Ishikawa (cell line): ENCODE measurements around the gene PSORS1C1.

ENCODE experiments used
- CEBPB ChIP-seq: IDR thresholded peaks from 2 replicates; pipeline ENCODE4 v1.6.1; 2012
- CREB1 ChIP-seq: IDR thresholded peaks from 2 replicates; pipeline ENCODE4 v1.6.1; 2012; ENCODE audit warnings: low read depth
- EGR1 ChIP-seq: IDR thresholded peaks from 2 replicates; pipeline ENCODE4 v1.6.1; 2012
- EP300 ChIP-seq: IDR thresholded peaks from 2 replicates; pipeline ENCODE4 v1.6.1; 2012; ENCODE audit warnings: borderline replicate concordance
- FOXM1 ChIP-seq: IDR thresholded peaks from 2 replicates; pipeline ENCODE4 v1.6.1; 2012; ENCODE audit warnings: low read depth, borderline replicate concordance
- NFIC ChIP-seq: IDR thresholded peaks from 2 replicates; pipeline ENCODE4 v1.6.1; 2012
- RAD21 ChIP-seq: IDR thresholded peaks from 2 replicates; pipeline ENCODE4 v1.6.1; 2012; ENCODE audit warnings: low read depth
- TAF1 ChIP-seq: IDR thresholded peaks from 2 replicates; pipeline ENCODE4 v1.6.1; 2012; ENCODE audit warnings: low read depth, mild to moderate bottlenecking
- TCF12 ChIP-seq: IDR thresholded peaks from 2 replicates; pipeline ENCODE4 v1.6.1; 2012; ENCODE audit warnings: low read depth
- TEAD4 ChIP-seq: IDR thresholded peaks from 2 replicates; pipeline ENCODE4 v1.6.1; 2012
- YY1 ChIP-seq: IDR thresholded peaks from 2 replicates; pipeline ENCODE4 v1.6.1; 2012; ENCODE audit warnings: low read depth
- ZBTB7A ChIP-seq: IDR thresholded peaks from 2 replicates; pipeline ENCODE4 v1.6.1; 2012; ENCODE audit warnings: low read depth
- TF ChIP-seq, protein P1 (sequence below): IDR thresholded peaks from 2 replicates; pipeline ENCODE4 v1.6.1; 2012
- TF ChIP-seq, protein P2 (sequence below): IDR thresholded peaks from 2 replicates; pipeline ENCODE4 v1.6.1; 2012; ENCODE audit warnings: low read depth, mild to moderate bottlenecking
- TF ChIP-seq, protein P3 (sequence below): IDR thresholded peaks from 2 replicates; pipeline ENCODE4 v1.6.1; 2012

Gene PSORS1C1

DNA sequence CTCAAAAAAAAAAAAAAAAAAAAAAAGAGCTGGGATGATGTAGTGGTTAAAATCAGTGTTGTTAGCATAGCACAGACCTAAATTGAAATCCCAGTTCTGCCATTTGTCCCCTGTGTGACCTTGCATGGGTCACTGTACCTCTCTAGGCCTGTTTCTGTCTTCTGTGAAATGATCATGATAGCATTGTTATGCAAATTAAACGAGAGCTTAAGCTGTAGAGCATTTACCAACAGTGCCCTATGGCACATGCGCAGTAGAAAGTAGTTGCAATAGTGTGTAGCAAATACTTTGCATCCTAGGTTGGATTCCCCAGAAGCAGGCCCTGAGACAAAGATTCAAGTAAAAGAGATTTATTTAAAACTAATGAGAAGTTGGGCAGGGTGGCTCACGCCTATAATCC is 17.0 kb downstream of the PSORS1C1 start:
- TF ChIP-seq CREB1 = no peak
- TF ChIP-seq TCF12 = no peak
- TF ChIP-seq FOXM1 = no peak
- TF ChIP-seq, protein P1, sequence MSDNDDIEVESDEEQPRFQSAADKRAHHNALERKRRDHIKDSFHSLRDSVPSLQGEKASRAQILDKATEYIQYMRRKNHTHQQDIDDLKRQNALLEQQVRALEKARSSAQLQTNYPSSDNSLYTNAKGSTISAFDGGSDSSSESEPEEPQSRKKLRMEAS = no peak
- TF ChIP-seq TEAD4 = no peak
- no peak for TF ChIP-seq TAF1
- no peak for TF ChIP-seq EGR1
- TF ChIP-seq NFIC = no peak
- TF ChIP-seq, protein P2, sequence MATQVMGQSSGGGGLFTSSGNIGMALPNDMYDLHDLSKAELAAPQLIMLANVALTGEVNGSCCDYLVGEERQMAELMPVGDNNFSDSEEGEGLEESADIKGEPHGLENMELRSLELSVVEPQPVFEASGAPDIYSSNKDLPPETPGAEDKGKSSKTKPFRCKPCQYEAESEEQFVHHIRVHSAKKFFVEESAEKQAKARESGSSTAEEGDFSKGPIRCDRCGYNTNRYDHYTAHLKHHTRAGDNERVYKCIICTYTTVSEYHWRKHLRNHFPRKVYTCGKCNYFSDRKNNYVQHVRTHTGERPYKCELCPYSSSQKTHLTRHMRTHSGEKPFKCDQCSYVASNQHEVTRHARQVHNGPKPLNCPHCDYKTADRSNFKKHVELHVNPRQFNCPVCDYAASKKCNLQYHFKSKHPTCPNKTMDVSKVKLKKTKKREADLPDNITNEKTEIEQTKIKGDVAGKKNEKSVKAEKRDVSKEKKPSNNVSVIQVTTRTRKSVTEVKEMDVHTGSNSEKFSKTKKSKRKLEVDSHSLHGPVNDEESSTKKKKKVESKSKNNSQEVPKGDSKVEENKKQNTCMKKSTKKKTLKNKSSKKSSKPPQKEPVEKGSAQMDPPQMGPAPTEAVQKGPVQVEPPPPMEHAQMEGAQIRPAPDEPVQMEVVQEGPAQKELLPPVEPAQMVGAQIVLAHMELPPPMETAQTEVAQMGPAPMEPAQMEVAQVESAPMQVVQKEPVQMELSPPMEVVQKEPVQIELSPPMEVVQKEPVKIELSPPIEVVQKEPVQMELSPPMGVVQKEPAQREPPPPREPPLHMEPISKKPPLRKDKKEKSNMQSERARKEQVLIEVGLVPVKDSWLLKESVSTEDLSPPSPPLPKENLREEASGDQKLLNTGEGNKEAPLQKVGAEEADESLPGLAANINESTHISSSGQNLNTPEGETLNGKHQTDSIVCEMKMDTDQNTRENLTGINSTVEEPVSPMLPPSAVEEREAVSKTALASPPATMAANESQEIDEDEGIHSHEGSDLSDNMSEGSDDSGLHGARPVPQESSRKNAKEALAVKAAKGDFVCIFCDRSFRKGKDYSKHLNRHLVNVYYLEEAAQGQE = no peak
- no peak for TF ChIP-seq CEBPB
- TF ChIP-seq EP300 = no peak
- TF ChIP-seq, protein P3, sequence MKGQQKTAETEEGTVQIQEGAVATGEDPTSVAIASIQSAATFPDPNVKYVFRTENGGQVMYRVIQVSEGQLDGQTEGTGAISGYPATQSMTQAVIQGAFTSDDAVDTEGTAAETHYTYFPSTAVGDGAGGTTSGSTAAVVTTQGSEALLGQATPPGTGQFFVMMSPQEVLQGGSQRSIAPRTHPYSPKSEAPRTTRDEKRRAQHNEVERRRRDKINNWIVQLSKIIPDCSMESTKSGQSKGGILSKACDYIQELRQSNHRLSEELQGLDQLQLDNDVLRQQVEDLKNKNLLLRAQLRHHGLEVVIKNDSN = no peak
- TF ChIP-seq YY1 = no peak

- TF ChIP-seq CEBPB = no peak
- no peak for TF ChIP-seq TEAD4
- TF ChIP-seq RAD21 = no peak
- TF ChIP-seq ZBTB7A = no peak
- no peak for TF ChIP-seq FOXM1
Observed at GRCh38 chr6:31132806-31133205, 18.2 kb downstream of the PSORS1C1 start.

GRCh38 chr6:31135710-31136109 is 21.1 kb downstream of the PSORS1C1 start:
- TF ChIP-seq EGR1 (no peak), CEBPB (no peak), YY1 (no peak), FOXM1 (no peak), TCF12 (no peak), TEAD4 (no peak), TAF1 (no peak), ZBTB7A (no peak), EP300 (no peak)
- TF ChIP-seq, protein P3 = no peak
- TF ChIP-seq, protein P2 = no peak

- TF ChIP-seq EGR1 = no peak
- no peak for TF ChIP-seq RAD21
- no peak for TF ChIP-seq CREB1
- TF ChIP-seq, protein P3 = no peak
- TF ChIP-seq FOXM1 = no peak
- no peak for TF ChIP-seq YY1
- no peak for TF ChIP-seq ZBTB7A
- TF ChIP-seq, protein P2 = no peak
Observed at GRCh38 chr6:31138982-31139381, 24.4 kb downstream of the PSORS1C1 start, which contains the start of gene PSORS1C2. Gene PSORS1C2, minus strand, starts transcription at chr6:31139066. Its CDS starts 40 bp downstream, at chr6:31139026.

GRCh38 chr6:31139599-31139998 is 25.0 kb downstream of the PSORS1C1 start:
- TF ChIP-seq, protein P1 = no peak
- TF ChIP-seq TEAD4 (no peak), ZBTB7A (no peak), EP300 (no peak), CEBPB (no peak), NFIC (no peak), FOXM1 (no peak), TAF1 (no peak)
